Ramos (cell line): ENCODE data around the gene EI24.
"Not testable (repeated sequence)": the region's sequence is repeated elsewhere in the genome, so short reads cannot be mapped to it uniquely, and the experiment has no call there.

Source experiments
- in situ Hi-C: fragments of 300-500 bp; cut with MboI; formaldehyde crosslinking; loops from one replicate; pipeline ENCODE4 v1.14.3; 2022; ENCODE audit warnings: low sequenced_read_pairs; ENCODE audit not compliant: unreplicated experiment

EI24 gene

DNA sequence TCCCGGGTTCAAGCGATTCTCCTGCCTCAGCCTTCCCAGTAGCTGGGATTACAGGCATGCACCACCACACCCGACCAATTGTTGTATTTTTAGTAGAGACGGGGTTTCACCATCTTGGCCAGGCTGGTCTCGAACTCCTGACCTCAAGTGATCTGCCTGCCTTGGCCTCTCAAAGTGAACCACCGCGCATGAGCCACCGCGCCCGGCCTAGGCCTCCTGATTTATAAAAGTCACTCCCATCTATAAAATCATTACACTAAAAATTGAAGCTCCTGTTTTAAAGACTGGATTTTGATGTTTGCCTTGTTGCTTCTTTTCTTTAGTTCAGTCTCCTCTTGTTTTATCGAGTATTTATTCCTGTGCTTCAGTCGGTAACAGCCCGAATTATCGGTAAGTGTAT is 7.9 kb downstream of the EI24 start:
- in situ Hi-C loops: not testable (repeated sequence)

DNA sequence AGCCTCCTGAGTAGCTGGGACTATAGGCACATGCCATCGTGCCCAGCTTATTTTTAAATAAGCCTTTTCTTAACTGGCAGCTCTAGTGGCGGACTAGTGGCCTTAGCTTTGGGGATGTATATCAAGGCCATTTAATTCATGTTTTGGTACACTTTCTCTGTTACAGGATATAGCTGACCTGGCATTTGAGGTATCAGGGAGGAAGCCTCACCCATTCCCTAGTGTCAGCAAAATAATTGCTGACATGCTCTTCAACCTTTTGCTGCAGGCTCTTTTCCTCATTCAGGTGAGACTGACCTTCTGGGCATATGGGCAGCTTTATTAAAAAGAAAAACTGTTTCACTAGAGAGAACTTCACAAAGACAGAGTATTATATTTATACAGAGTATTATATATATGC is 9.5 kb downstream of the EI24 start:
- in situ Hi-C loops: no loop called here

DNA sequence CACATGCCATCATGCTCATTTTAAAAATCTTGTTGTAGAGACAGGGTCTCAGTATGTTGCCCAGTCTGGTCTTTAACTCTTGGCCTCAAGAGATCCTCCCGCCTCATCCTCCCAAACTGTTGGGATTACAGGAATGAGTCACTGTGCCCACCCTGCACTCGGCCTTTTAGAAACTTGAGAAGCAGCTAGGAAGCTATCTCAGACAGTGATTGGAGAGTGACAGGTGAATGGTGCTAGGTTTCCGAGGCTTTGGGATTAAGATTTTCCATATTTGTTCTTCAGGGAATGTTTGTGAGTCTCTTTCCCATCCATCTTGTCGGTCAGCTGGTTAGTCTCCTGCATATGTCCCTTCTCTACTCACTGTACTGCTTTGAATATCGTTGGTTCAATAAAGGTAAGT is 10.5 kb downstream of the EI24 start:
- in situ Hi-C loops: no loop called here

GRCh38 chr11:125583496-125583895 is 14.2 kb downstream of the EI24 start:
- in situ Hi-C loops: no loop called here

GRCh38 chr11:125585487-125585886 is 16.2 kb downstream of the EI24 start:
- in situ Hi-C loops: no loop called here

DNA sequence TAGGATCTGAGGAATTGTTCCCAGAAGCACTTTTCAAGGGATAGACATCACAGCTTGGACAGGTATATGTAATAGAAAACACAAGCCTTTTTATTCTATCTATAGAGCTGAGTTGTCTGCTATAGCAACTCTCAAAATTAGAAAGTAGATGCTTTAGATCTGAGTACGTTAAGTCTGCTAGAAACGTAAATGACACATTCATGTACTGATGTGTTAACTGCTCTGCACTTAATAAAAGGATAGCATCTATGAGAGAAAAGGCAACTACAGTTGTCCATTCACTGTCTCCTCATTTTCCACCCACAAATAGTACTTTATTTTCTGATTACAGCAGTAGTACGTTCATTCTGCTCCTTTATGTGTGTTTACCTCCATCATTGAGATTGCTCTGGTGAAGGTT is 17.3 kb downstream of the EI24 start:
- in situ Hi-C loops: no loop called here

DNA sequence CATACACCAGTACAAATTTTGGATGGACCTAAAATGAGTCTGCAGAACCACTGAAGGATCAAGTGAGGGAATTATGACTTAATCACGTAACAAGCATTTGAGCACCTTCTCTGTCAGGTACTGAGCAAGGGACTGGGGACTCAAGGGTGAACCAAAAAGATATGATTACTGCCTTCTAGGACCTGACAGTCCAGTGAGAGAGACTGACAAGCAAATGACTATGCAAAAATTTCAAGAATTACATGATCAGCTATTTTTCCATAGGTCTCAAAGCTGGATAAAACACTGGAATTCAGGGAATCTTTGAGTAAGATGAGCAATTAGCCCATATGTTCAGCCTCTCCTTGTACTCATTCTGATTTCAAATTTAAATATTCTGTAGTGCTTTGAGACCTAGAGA is 18.2 kb downstream of the EI24 start:
- in situ Hi-C loops: no loop called here

- in situ Hi-C loops: no loop called here
Observed at GRCh38 chr11:125588505-125588904, 19.2 kb downstream of the EI24 start.

DNA sequence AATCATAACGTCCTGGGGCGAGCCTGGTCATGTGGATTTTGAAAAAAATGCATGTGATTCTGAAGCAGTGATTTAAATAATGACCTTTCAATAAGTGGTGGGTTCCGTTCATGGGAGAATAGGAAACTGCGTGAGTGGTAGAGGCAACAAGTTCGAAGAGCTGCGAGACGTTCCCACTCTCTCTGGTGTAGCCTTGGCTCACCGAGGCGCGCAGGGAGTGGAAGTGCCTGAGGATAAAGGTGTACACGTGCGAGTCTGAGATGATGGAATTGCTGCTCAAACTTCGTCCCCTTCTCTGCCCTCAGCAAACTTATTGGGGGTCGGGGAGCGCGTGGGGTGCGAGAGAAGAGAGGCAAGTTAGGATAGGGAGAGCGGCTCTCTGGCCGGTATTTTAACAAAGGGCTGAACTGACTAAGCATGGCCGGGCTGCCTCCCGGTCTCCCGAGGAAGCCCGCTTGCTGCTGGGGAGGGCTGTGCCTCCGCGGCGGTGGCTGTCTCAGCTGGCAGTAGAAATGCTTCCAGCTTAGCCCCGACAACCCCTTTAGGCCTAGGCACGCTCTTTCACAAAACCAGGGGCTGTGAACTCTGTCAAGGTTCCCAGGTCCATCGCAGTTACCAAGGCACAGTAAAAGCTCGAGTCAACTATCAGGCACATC is 22.5 kb downstream of the EI24 start:
- in situ Hi-C loops: no loop called here

GRCh38 chr11:125592305-125593113 is 23.2 kb downstream of the EI24 start, which contains the start of gene STT3A:
TSS of gene STT3A (plus strand) at chr11:125592852. CDS start at chr11:125595916, 3,064 bp downstream.
- in situ Hi-C loops: no loop called here

- in situ Hi-C loops: no loop called here
Observed at GRCh38 chr11:125593114-125593820, 24.0 kb downstream of the EI24 start.

GRCh38 chr11:125594958-125595357 is 25.7 kb downstream of the EI24 start:
- in situ Hi-C loops: no loop called here

GRCh38 chr11:125600663-125601062 is 31.4 kb downstream of the EI24 start:
- in situ Hi-C loops: loop anchor here (25.0 kb wide), 1 partner anchor 612 kb away; the partner anchor contains the start of genes FAM118B and RPUSD4

DNA sequence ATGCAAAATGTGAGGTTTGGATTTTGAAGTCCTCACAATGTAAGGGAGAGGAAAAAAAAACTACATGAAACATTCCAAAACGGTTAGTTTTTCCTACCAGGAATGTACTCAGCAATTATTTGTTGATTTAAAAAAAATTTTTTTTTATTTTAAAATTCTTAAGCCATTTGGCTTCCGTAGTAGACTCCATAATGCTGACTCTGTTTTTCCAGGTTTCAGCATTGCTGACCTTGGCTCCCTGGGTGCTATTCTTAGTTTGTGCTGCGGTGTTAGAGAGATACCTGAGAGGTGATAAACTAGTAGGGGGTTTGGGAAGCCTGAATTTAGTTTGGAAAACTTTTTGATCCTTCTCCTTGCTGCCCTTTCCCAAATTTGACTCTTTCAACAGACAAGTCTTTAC is 33.9 kb downstream of the EI24 start:
- in situ Hi-C loops: loop anchor here (25.0 kb wide), 1 partner anchor 609 kb away; the partner anchor contains the start of genes FAM118B and RPUSD4

GRCh38 chr11:125605417-125605816 is 36.1 kb downstream of the EI24 start:
- in situ Hi-C loops: loop anchor here (25.0 kb wide), 1 partner anchor 607 kb away; the partner anchor contains the start of genes FAM118B and RPUSD4

GRCh38 chr11:125609545-125609944 is 40.3 kb downstream of the EI24 start:
- in situ Hi-C loops: loop anchor here (25.0 kb wide), 1 partner anchor 603 kb away; the partner anchor contains the start of genes FAM118B and RPUSD4

DNA sequence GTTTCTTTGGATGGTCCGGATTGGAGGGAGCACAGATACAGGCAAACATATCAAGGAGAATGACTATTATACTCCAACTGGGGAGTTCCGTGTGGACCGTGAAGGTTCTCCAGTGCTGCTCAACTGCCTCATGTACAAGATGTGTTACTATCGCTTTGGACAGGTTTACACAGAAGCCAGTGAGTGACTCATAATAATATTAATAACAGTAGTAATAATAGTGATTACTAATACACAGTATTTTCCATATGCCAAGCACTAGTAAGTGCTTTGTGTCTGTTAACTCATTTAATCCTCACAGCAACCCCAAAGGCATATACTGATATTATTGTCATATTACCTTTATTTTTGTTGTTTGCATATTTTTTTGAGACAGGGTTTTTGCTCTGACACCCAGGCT is 49.1 kb downstream of the EI24 start:
- in situ Hi-C loops: loop anchor here (25.0 kb wide), 1 partner anchor 594 kb away; the partner anchor contains the start of genes FAM118B and RPUSD4

GRCh38 chr11:125621995-125622394 is 52.7 kb downstream of the EI24 start:
- in situ Hi-C loops: loop anchor here (25.0 kb wide), 1 partner anchor 590 kb away; the partner anchor contains the start of genes FAM118B and RPUSD4

DNA sequence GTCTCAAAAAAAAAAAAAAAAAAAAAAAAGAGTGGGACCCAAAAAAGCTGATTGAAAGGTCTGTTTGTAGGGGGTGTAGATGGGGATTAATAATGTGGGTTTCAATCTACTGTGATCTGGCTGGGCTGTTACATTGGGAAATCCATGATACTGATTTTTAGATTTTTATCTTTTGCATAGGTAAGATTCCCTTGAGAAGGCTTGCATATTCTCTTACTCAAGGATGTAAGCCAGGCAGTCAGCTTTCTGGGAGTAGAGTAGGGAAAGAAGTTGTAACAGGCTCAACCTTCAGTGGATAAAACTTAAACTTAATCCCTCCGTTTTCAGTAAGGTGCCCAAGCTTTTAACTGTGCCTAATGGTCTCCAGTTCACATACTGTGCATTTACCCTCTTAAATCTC is 53.8 kb downstream of the EI24 start:
- in situ Hi-C loops: loop anchor here (25.0 kb wide), 1 partner anchor 589 kb away; the partner anchor contains the start of genes FAM118B and RPUSD4

DNA sequence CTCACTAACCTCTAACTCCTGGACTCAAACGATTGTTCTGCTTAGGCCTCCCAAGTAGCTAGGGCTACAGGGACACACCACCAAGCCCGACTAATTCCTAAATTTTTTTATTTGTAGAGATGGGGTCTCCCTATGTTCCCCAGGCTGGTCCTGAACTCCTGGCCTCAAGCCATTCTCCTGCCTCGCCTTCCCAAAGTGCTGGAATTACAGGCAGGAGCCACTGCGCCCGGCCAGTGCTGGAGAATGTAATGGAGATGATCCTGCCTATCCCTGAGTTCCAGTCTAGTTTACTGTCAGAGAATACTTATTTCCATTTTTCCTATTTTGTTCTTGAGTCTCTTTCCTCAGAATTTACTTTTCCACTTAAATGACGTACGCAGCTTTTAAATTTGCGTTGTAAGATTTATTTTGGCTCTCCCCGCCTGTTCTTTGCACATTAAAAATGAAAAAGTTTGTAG is 55.5 kb downstream of the EI24 start, which contains the start of gene CHEK1:
Gene CHEK1 (plus strand): TSS at position 408 of the 458 bp plus-strand sequence. CDS start 1,606 bp downstream, outside the sequence.
- in situ Hi-C loops: loop anchor here (25.0 kb wide), 2 partner anchors 263 to 588 kb away; partner anchors contain the start of genes FAM118B, HYLS1 and RPUSD4
